Upper lobe of right lung (tissue), 1 donor: ENCODE measurements around the gene XYLT2. TPM values are rescaled to one million over a fixed set of nuclear protein-coding genes. Genes with fewer than 3 reads are reported as not detected.

Experiments
- ATAC-seq: fragments of 200-7000 bp; cut with Tn5 transposase; one replicate; pipeline ENCODE4 v1.9.1; 2020; ENCODE audit warnings: mild to moderate bottlenecking, moderate library complexity
- DNase-seq: peaks from one replicate; pipeline ENCODE4 v3.0.0-alpha.2; 2020
- H3K27ac ChIP-seq: fragments of 200-600 bp; one replicate; pipeline ENCODE4 v1.8.0; 2022
- H3K27me3 ChIP-seq: fragments of 200-600 bp; one replicate; pipeline ENCODE4 v1.8.0; 2022; ENCODE audit warnings: mild to moderate bottlenecking
- H3K36me3 ChIP-seq: fragments of 200-600 bp; one replicate; pipeline ENCODE4 v1.8.0; 2022
- H3K4me1 ChIP-seq: fragments of 200-600 bp; one replicate; pipeline ENCODE4 v1.8.0; 2022
- H3K4me3 ChIP-seq: fragments of 200-600 bp; one replicate; pipeline ENCODE4 v1.8.0; 2022; ENCODE audit warnings: mild to moderate bottlenecking
- H3K9me3 ChIP-seq: fragments of 200-600 bp; one replicate; pipeline ENCODE4 v1.8.0; 2022
- intact Hi-C: fragments of 100-400 bp; cut with DNase I; formaldehyde crosslinking; loops from one replicate; pipeline ENCODE4 v1.11.0; 2022
- total RNA-seq: library from RNA; stranded (reverse); fragmentation: NEBNext Ultra II Directional; extraction: Animal tissue kit (Norgen Biotek cat#: 25700); gene quantifications from one replicate; pipeline ENCODE4 v1.2.1, GENCODE V29; 2021
- TF ChIP-seq, protein P1 (sequence below): fragments of 200-600 bp; IDR thresholded peaks from one replicate; pipeline ENCODE4 v1.8.0; 2022; ENCODE audit warnings: antibody characterized with exemption
- donor health status: DM: no; HTN: yes; CAD: no; lungs with severe emphysema.

The XYLT2 gene
- total RNA-seq, 1 donor from 2014 or later: 20.3 TPM

DNA sequence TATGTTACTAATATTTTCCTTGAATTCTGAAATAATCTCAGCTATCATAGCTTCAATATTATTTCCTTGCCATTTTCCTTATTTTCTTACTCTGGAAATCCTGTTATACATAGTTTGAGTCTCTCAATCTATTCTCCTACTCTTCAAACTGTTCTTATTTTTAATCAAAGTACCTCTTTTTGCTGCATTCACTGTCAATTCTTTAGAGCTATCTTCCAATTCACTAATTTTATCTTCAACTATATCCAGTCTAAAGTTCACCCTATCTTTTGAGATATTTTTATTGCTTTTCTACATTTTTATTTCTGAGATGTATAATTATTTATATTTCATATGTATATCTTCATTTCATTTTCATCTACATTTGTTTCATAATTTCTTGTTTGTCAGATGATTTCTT is 7.3 kb upstream of the XYLT2 start:
- DNase-seq: no peak
- TF ChIP-seq, protein P1, sequence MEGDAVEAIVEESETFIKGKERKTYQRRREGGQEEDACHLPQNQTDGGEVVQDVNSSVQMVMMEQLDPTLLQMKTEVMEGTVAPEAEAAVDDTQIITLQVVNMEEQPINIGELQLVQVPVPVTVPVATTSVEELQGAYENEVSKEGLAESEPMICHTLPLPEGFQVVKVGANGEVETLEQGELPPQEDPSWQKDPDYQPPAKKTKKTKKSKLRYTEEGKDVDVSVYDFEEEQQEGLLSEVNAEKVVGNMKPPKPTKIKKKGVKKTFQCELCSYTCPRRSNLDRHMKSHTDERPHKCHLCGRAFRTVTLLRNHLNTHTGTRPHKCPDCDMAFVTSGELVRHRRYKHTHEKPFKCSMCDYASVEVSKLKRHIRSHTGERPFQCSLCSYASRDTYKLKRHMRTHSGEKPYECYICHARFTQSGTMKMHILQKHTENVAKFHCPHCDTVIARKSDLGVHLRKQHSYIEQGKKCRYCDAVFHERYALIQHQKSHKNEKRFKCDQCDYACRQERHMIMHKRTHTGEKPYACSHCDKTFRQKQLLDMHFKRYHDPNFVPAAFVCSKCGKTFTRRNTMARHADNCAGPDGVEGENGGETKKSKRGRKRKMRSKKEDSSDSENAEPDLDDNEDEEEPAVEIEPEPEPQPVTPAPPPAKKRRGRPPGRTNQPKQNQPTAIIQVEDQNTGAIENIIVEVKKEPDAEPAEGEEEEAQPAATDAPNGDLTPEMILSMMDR: no peak
- intact Hi-C loops: no loop called here

DNA sequence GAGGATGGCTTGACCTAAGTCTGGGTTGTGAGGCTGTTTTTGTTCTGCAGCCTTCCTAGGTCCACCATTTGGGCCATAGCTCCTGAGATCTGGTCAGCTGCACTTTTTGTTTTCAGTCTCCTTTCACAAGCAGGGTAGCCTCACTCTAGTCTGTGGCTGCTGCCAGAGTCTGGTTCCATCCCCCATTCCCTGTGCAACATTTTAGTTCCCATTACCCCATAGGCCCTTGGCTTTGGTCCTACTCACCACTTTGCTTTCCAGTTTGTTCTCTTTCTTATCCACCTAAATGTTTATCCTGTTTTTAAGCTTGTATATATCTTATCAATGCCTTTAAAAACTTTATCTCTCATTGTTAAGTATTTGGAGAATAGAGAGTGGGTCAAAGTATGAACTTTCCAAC is 6.5 kb upstream of the XYLT2 start:
- no peaks in the 10 kb centered on the region for H3K4me1 ChIP-seq
- DNase-seq: no peak
- TF ChIP-seq, protein P1: no peak
- ATAC-seq: no peak
- no peaks in the 10 kb centered on the region for H3K36me3 ChIP-seq
- no peaks in the 10 kb centered on the region for H3K27me3 ChIP-seq
- intact Hi-C loops: no loop called here
- H3K9me3 ChIP-seq: no peaks in the 10 kb centered on the region
- H3K27ac ChIP-seq: no peak overlapping the region
- no peak overlapping the region for H3K4me3 ChIP-seq

More for the DNA sequence above, 7.3 kb upstream of the XYLT2 start:
- Histone ChIP-seq H3K4me1 (no peaks in the 10 kb centered on the region), H3K9me3 (no peaks in the 10 kb centered on the region), H3K27ac (no peak overlapping the region), H3K36me3 (no peaks in the 10 kb centered on the region), H3K4me3 (no peak overlapping the region), H3K27me3 (no peaks in the 10 kb centered on the region)
- no peak for ATAC-seq

DNA sequence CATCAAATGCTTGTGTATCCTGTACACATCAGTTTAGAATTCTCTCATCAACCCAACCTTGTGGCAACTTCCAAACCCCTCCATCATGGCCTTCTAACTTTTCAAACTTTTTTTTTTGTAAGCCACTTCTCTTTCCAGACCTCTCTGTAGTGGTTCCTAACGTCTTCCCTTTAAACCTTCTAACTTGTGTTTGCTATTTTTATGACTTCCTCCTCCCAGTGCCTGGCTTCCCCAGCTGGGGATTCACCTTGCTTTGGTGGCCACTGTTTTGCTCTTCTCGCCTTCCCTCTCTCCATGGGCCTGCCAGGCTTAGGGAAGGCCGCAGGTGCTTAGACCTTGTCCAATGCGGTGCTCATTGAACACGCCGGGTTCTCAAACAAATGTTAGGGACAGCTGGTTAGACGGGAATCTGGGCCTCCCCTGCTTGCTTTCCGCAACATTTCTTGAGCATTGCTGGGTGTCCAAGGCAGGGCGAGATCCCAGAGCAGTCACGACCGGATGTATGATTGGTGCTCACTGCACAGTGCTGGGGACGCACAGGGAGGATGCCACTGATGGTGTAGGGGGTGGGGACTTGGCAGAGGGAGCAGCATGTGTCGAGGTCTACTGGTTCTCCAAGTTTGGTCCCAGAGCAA is 1.1 kb upstream of the XYLT2 start:
- TF ChIP-seq, protein P1: no peak
- Histone ChIP-seq H3K27ac (no peak overlapping the region), H3K4me1 (peaks cover 13% of the 10 kb centered on the region), H3K9me3 (no peaks in the 10 kb centered on the region), H3K36me3 (no peaks in the 10 kb centered on the region), H3K27me3 (no peaks in the 10 kb centered on the region), H3K4me3 (no peak overlapping the region)
- no peak for ATAC-seq
- DNase-seq: no peak
- intact Hi-C loops: no loop called here

DNA sequence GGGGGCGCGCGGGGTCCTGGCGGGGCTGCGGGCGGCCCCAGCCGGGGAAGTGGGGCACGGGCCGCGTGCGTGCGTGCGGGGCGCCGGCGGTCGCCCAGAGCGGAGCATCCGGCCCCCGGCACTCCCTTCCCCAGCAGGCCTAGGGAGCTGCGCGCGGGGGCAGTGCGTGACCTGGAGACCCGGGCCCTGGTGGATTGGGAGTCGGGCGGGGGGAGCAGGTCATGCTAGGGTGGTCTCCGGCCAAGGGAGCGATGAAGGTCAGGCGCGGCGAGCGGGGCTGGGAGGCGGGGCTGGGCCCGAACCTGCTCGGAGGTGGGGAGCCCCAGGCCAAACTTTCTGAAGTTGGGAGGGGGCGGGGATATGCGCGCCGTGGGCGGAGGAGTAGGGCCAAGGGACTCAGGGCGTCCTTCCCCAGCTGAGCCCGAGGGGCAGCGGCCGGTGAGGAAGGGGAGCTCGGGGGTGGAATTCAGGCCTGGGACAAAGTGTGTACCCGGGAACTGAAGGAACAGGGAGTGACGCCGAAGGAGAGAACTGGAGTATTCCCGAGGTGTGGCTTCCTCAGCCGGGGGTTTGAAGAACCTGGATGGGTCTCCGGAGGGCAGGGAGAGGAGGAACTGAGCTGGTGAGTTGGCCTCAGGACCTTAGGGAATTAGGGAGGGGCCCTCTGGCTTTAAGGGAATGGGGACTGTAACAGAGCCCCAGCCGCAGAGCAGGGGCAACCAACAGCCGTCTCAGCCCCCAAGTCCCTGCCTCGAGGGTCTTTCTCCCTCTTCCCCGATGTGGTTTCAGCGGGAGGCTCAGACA is 589 bp downstream of the XYLT2 start:
- H3K36me3 ChIP-seq: no peaks in the 10 kb centered on the region
- peak; percentile 53 for ATAC-seq
- H3K27ac ChIP-seq: peak overlapping the region; percentile 70
- intact Hi-C loops: no loop called here
- peak; percentile 80 for DNase-seq
- no peaks in the 10 kb centered on the region for H3K9me3 ChIP-seq
- H3K4me1 ChIP-seq: peaks cover 13% of the 10 kb centered on the region
- TF ChIP-seq, protein P1: no peak
- no peaks in the 10 kb centered on the region for H3K27me3 ChIP-seq
- H3K4me3 ChIP-seq: peak overlapping the region; percentile 90

DNA sequence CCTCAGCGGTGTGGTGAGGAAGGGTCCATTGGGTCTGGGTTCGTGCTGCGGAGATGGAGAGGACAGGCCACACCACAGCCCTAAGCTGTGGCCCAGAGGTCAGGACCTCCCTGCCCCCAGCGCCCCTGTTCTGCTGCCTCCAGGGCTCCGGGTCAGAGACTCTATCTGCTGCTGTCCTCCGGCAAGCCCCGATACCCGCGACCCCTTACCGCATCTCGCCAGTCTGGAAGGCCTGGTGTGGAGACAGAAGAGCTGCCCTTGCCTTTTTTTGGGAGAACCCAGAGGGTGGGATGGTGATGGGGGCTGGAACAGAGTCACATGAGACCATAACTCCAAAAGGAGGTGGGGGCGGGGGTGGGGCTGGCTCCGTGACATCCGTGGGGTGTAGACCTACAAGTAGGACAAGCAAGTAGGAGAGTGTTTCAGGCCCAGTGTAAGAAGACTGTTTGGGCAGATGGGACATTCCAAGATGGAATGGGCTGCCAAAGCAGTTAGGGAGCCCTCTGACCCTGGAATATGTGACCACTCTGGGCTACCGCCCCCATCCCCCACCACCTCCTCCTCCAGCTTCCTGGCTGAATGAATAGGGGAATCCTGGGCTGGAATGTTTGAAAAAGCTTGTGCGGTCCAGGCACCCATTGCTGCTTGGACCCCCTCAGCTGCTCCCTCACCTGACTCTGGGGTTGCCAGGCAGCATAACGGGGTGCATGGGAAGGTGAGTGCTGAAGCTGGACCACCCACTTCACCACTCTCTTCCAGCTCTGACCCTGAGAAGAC is 1.4 kb downstream of the XYLT2 start:
- Histone ChIP-seq H3K4me1 (peaks cover 13% of the 10 kb centered on the region), H3K9me3 (no peaks in the 10 kb centered on the region), H3K27ac (peak overlapping the region; percentile 70), H3K27me3 (no peaks in the 10 kb centered on the region), H3K4me3 (peak overlapping the region; percentile 90), H3K36me3 (no peaks in the 10 kb centered on the region)
- ATAC-seq (no peak), DNase-seq (peak; percentile 61)
- intact Hi-C loops: no loop called here
- TF ChIP-seq, protein P1: no peak
